Stimulated activated CD8-positive, alpha-beta memory T cell treated with anti-CD3 and anti-CD28 coated beads, Interleukin-15, amount 100 ng/mL, for 24 hours (primary cell): ENCODE results near the gene ATRAID.
A peak's percentile ranks its signal among the peaks of the same experiment; 100 is the strongest.
"Not testable (repeated sequence)": the region's sequence is repeated elsewhere in the genome, so short reads cannot be mapped to it uniquely, and the experiment has no call there.

ENCODE experiments used
- DNase-seq: peaks from one replicate; pipeline ENCODE4 v3.0.0-alpha.2; 2020; ENCODE audit warnings: low read depth

ATRAID gene, protein sequence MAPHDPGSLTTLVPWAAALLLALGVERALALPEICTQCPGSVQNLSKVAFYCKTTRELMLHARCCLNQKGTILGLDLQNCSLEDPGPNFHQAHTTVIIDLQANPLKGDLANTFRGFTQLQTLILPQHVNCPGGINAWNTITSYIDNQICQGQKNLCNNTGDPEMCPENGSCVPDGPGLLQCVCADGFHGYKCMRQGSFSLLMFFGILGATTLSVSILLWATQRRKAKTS

DNA sequence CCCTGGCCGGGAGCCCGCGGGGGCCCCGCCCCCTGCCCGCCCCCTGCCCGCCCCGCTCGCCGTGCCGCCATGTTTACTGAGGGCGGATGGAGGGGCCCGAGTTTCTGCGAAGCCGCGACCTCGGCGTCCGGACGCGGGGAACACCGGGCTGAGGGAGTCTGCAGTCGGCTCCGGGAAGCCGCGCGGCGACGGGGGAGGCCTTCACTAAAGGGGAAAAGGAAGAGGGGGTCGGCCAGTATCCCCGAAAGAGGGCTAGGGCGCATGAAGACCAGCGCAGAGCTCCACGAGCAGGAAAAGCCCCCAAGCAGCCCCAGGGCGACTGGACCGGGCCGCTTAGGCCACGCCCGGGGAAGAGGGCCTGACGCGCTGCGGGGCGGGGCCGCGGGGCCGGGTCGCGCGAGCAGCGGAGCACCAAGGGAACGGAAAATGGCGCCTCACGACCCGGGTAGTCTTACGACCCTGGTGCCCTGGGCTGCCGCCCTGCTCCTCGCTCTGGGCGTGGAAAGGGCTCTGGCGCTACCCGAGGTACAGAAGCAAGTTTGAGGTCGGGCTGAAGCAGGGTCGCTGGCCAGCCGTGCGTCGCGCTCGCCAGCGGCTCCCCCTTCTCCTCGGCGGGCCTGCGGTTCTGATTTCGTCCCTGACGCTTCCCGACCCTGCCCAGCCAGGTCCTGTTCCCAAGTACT is at the start of gene ATRAID, which contains the start of gene SLC5A6:
TSS of gene ATRAID (plus strand) at position 99 of the 683 bp plus-strand sequence. CDS start at position 427, 328 bp downstream.
TSS of gene SLC5A6 (minus strand) at position 326 of the 683 bp plus-strand sequence. CDS start 4,618 bp downstream, outside the sequence.
- DNase-seq = peak; percentile 83

DNA sequence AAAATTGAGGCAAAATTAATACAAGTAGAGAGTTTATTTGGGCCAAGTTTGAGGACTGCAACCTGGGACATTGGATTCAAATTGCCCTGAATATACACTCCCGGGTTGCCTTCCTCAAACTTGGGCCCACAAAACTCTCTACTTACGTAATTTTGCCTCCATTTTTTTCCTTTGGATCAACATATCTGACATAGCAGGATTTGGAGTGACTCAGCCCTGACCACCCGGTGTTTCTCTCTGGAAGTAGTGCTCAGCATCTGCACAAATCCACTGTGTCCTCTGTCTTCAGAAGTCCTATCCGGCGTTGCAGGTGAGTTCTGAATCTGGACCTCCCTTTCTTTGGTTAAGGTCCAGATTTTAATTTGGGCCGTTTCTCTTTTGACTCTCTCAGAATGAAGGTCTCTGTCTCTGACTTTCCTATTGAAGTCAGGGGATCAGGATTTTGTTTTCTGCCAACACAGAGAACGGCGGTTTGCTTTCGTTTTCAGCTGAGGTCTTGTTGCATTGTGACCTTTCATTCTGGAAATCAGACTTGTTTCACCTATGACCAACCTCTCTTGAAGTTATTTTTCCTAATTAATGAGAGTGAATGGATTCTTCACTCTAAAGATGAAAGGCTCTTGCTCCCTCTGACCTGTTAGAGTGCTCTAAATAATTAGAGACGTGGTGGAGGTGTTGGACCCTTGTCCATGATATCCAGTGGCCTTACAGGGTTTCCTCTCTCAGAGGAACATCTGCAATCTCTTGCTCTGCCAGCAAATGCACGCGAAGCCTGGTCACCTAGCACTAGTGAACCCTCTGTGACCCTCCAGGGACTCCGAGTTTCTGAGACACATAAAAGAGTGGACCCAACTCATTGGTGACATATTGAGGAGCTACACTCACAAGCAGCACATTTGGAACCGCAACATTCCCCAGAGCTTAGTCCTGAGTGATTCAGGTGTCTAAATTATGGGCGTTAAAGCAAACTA is 49.4 kb upstream of the ATRAID start:
- DNase-seq = no peak

DNA sequence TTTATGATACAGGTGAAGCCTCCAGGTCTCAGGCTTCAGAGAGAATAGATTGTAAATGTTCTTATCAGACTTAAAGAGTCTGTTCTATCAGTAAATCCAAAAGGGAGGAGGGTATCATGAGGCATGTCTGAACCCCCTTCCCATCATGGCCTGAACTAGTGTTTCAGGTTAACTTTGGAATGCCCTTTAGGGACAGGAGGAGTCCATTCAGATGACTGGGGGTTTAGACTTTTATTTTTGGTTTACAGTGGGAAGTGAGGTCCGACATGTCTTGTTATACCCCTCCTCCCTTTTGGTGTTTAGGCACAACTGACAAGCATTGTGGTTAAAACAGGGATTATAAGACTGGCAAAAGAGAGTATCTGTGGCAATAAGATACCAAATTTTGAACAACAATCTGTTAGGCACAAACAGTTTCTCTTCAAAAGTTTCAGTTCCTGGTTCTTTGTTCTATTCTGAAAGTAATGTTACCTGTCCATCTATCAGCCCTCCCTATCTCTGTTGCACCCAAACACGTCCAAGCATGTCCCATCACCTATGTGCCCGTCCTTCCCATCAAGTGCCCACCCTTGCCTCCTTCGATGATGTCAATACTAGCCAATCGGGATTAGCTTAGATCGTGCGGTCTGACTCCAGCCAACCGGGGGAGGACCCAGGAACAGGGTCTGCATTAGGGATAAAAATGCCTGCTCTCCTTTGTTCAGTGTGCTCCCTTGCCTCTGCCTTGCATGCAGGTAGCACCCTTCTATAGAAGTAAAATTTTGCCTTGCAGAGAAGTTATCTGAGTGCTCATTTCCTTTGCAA is 46.7 kb upstream of the ATRAID start:
- no peak for DNase-seq

DNA sequence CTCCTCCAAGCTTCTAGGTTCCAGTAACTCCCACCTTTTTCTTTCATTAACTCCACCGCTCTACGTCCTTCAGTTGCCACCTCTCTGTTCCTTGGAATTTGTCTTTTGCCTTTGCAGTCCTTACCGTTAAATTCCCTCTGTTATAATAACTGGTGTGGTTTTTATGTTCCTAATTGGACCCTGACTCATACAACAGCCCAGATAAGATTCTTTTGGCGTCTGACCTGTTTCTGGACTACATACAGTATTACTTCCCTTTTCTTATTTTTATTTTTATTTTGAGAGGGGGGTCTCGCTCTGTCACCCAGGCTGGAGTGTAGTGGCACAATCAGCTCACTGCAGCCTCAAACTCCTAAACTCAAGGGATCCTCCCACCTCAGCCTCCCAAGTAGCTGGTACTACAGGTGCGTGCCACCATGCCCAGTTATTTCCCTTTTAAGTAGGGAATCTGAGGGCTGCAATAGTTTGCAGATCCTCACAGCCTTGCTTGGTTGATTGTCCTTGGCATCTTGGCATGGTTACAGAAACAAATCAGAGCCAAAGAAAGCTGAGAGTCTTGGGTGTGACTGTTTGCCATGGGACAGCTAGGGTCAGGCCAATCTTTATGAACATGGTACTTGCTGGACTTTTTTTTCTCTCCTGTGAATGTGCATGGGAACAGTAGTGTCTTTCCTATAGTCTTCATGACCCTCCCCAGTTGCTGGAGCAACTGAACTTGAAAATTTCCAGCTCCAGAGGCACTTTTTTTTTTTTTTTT is 41.1 kb upstream of the ATRAID start:
- DNase-seq = no peak

DNA sequence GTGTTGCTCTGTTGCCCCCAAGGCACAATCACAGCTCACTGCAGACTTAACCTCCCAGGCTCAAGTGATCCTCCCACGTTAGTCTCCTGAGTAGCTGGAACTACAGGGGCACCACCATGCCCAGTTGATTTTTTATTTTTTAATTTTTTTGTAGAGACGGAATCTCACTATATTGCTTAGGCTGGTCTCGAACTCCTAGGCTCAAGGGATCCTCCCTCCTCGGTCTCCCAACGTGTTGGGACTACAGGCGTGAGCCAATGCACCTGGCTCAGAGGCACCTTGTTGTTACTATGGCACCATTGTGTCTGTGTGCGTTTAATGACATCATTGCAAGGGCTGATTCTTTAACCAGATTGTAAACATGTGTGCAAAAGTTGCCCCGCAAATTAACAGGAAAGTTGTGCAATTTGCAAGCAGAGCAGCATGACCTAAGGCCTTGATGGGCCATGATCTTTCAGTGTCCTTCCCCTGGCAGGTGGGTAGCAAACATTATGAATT is 40.4 kb upstream of the ATRAID start:
- no peak for DNase-seq

DNA sequence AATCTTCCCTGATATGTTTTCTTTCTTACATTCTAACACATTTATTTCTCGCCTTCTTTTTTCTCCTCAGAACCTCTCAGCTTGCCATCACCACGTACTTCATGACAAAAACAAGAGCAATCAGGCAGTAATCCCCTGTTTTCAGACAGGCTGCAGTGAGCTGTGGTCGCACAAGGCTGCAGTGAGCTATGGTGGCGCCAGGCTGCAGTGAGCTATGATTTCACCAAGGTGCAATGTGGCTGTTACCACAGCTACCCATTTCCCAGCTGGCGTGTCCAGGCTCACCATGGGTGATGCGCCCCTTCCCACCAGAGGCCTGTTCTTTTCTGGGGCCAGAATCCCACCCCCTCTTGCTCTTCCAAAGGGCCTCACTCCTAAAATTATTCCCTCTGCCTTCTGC is 37.2 kb upstream of the ATRAID start:
- DNase-seq = no peak

DNA sequence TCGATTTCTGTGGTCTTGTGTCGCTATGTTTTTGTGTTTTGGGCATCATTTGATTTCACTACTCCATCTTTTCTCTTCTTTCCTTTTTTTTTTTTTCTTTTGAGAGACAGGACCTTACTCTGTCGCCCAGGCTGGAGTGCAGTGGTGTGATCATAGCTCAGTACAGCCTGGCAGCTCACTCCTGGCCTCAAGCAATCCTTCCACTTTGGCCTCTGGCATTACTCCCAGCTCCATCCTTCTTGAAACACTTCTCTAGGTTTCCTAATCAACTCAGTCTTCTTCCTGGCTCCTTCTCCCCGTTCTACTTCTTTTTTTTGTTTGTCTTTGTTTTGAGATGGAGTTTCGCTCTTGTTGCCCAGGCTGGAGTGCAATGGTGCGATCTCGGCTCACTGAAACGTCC is 36.5 kb upstream of the ATRAID start:
- no peak for DNase-seq

DNA sequence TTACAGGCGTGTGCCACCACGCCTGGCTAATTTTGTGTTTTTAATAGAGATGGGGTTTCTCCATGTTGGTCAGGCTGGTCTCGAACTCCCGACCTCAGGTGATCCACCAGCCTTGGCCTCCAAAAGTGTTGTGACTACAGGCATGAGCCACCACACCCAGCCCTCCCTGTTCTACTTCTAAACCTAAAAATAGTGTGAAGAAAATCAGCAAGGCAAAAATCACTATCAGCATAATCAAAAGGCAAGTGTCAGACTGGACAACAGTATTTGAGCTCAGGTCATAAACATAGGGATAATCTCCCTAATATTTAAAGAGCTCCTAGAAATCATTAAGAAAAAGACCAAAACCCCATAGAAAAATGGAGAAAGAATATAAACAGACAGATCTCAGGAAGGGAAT is 36.1 kb upstream of the ATRAID start:
- DNase-seq = not testable (repeated sequence)

DNA sequence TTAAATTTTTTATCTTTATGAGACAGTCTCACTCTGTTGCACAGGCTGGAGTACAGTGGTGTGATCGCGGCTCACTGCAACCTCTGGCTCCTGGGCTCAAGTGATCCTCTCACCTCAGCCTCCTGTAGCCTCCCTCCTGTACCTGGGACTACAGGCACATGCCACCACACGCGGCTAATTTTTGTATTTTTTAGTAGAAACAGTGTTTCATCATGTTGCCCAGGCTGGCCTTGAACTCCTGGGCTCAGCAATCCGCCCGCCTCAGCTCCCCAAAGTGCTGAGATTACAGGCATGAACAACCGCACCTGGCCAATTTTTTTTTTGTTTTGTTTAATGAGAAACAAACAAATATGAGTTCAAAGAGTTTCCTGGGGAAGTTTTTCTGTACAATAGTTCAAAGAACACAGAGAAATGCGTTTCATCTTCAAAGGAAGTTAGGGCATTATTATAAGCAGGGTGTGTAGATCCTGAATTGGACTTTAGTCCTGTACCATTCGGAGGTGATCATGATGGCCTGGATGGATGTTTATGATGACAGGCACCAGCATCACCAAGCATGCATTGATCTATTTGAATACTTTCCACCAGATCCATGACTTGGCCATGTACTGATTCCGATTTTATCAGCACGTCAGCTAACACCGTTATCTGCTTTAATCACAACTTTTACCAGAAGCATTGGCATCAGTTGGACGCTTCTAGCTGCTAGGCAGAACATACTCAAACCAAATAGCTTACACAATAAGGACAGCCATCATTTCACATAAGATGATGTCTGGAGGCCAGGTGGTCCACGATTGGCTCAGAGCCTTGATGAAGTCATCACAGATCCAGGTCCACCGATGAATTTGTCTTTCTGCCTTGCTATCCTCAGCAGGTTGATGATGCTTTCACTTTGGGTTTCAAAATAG is 34.1 kb upstream of the ATRAID start:
- DNase-seq = no peak

DNA sequence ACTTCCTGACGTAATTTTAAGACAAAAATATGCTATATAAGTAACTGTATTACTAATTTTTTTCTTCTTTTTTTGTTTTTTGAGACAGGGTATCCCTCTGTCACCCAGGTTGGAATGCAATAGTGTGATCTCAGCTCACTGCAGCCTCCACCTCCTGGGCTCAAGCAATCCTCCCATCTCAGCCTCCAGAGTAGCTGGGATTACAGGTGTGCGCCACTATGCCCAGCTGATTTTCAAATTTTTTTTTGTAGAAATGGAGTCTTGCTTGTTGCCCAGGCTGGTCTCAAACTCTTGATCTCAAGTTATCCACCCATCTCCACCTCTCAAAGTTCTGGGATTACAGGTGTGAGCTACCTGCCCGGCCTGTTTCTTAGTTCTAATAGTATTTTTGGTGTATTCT is 33.4 kb upstream of the ATRAID start:
- no peak for DNase-seq

DNA sequence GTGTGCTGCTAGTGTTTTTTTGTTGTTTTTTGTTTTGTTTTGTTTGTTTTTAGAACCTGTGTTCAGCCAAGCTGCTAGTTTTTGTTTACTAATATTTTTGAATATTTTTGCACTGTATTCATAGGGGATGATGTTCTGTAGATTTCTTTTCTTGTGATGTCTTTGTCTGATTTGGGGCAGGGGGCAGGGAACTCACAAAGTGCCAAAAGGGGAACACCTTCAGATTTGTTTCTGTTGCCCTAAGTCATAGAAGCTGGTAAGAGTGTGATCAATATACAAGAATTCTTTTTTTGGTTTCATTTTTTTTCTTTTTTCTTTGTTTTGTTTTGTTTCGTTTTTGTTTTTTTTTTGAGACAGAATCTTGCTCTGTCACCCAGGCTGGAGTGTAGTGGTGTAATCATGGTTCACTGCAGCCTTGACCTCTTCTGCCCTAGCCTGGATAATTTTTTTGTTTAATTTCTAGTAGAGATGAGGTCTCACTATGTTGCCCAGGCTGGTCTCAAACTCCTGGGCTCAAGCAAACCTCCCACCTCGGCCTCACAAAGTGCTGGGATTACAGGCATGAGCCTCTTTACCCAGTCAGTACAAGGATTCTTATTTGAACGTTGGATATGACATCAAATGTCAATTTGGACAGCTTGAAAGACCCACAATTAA is 32.4 kb upstream of the ATRAID start:
- DNase-seq = no peak

DNA sequence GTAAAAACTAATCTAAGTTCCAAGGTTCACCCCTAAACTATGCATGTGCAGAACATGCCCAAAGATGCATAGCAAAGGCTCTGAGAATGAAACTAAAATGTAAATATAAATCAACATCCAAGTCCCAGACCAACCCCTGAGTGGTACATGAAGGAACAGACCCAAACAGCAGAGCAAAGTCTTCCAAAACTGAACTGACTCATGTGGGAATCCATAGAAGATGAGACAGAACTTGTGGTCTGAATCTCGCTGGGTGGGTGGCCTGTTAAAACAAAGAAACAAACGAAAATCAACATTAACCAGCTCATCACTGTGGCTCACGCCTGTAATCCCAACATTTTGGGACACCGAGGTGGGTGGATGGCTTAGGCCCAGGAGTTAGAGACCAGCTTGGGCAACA is 29.5 kb upstream of the ATRAID start:
- no peak for DNase-seq

DNA sequence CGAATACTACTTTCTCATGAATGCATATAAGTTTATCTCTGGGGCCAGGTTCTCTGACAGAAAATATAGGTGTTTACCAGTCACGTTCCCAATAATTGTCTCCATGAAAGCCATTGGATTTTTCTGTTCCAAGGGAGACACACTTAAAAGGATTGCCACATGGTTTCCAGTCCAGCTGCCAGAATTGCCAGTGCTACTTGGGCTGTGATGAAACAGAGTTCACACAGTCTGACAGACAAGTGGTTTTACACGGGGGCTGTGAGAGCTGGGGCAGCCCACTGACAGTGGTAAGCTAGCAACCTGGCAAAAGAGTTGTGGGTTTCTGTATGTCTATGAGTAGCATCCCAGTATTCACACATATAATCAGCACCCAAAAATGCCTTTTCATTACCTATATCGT is 27.7 kb upstream of the ATRAID start:
- no peak for DNase-seq

DNA sequence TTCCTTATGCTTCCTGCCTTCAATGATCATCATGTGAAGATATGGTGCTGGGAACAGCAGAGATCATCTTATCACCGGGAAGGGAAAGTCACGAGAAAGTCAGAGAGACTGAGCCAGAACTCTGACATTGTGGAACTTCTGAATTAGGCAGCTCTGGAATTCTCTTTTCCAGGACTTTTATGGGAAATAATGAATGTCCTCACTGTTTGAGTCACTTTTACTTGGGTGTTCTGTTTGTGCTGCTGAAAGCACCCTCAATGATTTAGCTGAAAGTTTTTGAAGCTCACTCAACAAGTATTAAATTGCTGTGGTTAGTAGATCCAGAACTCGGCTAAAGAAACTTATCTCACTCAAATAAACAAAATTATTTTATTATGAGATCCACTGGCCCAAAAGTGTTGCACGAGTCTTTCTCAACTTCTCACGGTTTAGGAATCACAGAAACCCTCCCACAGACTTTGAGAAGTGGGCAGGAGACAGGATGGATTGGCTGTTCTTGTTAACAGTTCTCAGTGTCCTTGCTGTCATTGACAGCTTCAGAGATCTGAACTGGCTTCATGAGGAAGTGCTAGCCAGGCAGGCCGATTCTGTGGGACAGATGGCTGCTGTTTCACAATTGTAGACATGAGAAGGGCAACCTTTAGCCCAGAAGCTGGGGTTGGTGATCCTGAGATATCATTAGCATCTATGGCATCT is 26.4 kb upstream of the ATRAID start:
- DNase-seq = no peak

DNA sequence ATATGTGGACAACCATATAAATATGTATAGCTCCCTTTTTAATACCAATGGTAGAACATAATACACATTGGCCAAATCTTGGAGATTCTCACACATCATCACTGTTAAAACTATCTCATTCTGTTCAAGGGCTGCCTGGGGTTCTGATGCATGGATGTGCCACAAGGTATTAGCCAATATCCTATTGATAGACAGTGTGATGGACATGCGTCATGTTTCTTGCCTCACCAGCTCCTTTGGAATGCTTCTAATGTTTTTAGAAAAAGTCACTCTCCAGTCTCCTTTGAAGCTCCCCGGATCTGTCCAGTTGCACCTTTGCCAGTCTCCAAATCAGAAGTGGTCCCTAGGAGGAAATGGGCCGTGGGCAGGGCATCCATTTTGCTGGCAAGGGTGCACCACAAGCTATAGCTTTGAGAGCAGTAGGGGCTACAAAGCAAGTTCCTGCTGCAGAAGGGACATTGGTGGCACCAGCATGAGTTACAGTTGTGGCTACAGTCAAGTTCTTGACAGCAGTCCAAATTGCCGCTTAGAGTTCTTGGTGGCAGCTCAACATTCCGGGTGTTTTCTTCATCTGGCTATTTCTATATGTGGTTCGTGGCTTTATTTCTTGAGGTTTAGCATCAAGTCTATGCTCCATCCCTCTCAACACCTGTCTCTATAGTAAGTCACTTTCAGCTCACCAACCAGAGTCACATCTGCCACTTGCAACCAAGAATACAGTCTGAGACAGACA is 25.1 kb upstream of the ATRAID start:
- DNase-seq = no peak

DNA sequence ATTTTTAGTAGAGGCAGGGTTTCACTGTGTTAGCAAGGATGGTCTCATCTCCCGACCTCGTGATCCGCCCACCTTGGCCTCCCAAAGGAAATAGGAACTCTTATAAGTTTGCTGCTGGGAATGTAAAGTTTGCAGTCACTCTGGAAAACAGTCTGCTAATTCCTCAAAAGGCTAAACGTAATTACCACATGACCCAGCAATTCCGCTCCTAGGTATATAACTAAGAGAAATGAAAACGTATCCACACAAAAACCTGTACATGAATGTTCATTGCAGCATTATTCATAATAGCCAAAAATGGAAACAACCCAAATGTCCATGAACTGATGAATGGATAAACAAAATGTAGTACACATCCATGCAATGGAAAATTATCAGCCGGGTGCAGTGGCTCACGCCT is 21.9 kb upstream of the ATRAID start:
- no peak for DNase-seq

DNA sequence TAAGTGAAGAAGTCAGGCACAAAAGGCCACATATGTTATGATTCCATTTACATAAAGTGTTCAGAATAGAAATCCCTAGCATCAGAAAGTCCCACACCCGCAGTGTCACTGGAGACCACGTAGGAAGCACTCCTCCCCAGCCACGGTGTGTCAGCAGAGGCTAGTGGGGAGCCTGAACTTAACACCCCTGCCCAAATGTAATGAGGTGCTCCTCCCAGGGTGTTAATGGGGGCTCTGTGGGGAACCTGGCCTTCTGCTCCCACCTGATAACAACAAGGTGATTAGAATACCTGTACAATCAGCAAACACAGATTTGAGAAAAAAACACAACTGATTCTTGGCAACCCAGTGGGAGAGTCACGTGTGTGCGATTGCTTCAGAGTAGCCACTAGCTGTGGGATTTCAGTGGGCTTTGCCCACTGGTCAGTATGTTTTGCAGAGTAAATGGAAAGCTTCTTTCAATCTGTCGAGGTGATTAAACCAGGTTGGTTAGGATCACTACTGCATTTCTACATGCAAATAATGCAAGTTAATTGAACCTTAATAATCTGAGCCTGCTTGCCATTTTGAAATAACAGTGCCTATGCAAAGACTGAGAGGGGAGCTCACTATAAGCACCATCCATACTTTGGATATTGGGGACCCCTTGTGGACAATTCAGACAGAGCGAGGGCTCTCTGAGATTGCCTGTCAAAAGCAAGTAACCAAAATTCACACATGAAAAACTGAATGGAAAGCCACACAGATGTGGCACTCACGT is 20.6 kb upstream of the ATRAID start:
- DNase-seq = no peak
